HG03342 (cell line): ENCODE data around the gene KLHL30.
A peak's percentile ranks its signal among the peaks of the same experiment; 100 is the strongest.
"Not testable (repeated sequence)": the region's sequence is repeated elsewhere in the genome, so short reads cannot be mapped to it uniquely, and the experiment has no call there.

ENCODE experiments used
- ATAC-seq: cut with Tn5 transposase; IDR thresholded peaks from one replicate; pipeline ENCODE4 v1.9.1; 2021; ENCODE audit warnings: mild to moderate bottlenecking, moderate library complexity; ENCODE audit not compliant: unreplicated experiment

The KLHL30 gene

DNA sequence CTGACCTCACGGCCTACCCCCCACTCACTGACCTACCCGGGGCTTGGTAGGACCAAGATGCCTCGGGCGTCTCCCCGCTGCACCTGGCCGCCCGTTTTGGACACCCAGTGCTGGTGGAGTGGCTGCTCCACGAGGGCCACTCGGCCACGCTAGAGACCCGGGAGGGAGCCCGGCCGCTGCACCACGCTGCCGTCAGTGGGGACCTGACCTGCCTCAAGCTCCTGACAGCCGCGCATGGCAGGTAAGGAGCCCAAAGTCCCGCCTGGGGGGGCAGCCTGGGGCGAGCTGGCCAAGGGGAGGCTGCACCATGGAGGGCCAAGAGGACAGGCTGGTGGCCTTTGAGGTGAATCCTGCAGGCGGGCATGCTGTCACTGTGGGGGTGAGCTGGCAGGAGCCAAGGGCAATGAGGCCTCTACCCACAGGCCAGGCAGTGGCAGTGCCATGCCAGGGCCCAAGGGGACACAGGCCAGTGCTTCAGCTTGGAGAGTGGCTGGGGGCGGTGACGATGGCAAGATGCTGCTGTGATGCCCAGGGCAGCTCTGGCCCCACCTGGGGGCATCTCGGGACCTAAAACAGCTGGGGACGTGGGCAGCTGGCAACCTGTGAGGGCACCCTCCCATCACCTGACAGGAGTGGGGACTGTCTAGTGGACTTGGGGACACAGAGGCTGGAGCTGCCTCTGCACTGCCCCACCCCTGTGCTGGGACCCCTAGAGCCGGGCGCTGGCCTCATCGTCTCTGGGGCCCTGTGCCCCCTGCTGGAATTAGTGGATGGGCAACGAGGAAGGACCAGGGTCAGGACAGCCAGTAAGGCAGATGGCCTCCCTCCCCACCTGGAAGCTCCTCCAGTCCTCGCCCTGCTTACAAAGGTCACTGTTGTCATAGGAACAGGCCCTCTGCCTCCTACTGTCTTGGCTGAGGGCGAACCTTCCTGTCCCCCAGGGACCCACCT lies 36.3 kb upstream of the KLHL30 start:
- ATAC-seq, result no peak

DNA sequence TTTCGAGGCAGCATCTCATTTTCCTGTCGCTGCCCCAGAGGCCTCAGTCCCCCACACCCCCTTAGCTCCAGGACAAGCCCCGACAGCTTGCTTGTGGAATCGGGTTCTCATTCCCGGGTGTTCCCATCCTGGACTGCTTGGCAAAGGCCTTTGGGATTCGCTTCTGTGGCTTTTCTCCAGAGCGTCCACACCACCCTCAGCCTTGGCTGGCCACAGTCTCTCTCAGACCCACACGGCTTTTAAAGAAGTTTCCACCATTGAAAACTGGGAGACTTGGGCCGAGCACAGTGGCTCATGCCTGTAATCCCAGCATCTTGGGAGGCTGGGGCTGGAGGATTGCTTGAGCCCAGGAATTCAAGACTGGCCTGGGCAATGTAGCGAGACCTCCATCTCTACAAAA lies 35.6 kb upstream of the KLHL30 start:
- no peak for ATAC-seq

DNA sequence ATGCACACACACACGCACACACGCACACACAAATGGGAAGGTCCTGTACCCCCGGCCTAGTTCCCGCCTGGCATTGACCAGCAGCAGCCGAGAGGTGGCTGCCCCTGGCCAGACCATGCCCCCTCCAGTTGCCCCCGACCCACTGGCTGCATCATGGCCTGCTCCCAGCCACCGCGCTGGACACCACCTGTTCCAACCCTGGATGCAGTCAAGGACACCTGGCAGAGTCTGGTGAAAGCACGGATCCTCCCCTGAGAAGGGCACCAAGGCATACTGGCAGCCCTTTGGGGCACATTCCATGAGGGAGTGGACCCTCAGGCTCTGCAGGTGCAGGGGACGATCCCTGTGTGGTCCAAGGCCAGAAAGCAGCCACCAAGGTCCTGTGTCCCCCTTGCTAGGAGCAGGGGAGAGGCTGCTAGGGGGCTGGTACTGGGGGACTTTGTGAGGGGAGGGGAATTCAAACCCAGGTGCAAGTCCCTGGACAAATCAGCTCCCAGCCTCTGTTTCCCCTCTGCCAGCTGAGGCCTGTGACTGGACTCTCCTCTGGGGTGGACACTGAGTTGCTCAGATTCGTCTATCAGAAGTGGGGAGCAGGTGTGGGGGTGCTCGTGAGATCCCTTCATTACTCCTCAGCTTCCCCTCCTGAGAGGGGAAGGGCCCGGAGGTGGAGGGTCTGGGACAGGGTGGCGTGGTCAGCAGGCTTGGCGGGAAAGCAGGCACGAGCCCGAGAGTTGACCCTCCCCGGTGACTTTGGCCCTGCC lies 34.8 kb upstream of the KLHL30 start:
- no peak for ATAC-seq

DNA sequence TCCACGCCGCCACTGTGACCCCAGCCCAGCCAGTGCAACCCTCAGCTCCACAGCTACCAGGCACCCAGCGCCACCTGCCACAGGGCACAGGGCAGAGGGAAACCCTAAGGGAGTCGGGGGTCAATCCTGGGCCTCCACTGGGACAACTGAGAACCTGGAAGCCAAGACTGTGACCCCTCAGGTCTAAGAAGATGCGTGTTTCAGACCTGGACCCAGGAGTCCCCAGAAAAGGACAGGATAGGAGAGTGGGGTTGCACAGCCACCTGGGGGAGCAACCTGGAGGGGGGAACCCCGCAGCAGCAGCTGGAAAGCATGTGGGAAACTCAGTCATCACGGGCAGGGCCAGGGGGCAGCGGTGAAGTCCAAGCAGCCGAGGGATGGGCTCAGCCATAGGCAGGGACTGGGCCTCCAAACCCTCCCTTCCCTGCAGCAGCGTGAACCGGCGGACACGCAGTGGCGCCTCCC lies 34.2 kb upstream of the KLHL30 start:
- ATAC-seq, result no peak

DNA sequence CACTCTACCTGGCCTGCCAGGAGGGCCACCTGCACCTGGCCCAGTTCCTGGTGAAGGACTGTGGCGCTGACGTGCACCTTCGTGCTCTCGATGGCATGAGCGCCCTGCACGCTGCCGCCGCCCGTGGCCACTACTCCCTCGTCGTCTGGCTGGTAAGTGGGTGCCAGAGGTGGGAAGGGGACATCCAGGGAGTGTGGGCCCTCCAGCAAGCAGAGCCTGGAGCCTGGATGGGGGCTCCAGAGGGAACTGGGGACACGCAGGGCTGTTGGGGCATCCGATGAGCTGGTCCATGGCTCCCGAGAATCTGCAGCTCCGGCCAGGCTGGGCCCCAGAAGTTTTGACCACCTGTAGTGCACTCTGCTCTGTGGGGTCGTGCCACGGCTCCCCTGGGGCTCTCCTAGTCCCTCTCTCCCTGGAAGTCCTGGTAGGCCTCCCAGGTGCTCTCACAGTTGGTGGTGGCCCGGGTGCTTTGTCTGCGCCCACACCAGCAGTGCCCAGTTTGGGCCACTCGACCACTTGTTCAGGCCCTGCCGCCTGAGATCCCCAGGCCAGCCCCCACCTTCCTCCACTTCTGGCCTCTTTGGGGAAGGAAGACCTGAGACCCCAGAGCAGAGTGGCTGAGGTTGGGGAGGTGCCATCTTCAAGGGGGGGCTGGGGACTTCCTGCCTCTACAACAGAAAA lies 33.6 kb upstream of the KLHL30 start:
- no peak for ATAC-seq

DNA sequence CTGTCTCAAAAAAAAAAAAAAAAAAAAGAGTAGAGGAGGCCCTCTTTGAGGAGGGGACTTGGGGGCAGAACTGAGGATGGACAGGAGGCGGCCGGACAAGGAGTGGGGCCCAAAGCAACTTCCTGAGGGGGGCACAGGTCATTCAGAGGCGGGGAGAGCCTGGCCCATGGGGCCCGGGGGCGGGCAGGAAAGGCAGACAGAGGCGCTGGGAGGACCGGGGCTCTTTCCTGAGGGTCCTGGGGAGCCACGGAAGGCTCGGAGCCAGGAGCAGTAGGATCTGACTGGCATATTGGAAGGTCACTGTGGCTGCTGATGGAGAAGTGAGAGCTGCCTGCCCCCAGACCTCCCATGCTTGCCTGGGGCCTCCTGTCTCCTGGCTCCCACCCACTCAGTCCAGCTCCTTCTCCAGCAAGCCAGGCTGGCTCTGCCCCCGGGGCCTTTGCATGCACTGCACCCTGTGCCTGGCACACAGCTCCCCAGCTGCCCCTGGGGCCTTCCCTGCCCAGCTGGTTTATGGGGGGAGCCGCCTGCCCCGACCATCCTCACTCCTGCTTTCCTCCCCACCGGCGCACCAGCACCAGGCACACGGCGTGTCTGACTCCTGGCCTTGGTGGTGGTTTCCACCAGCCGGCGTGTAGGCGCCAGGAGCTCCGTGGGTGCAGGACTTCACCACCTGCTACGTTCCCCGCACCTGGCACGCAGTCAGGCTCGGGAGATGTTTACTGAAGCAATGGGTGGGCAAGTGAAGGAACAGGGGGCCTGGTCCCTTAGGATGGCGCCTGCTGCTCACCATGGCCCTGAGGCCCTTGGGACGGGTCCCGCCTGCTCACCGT lies 32.7 kb upstream of the KLHL30 start:
- ATAC-seq, result no peak

DNA sequence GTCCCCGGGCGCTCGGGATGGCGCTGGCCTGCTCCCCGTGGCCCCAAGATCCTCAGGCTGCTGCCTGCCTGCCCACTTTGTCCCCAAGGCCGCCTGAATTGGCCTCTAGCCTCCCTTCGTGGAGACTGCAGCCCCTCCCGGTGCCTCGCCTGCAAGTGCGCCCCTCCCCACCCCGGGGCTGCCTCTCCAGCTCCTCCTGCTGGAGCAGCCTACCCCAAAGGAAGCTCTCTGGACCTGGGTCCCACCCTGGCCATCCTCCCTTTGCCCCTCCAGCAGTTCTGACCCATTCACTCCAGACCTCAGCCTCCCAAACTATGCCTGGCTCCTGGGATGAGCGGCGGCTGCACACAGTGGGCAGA lies 32.1 kb upstream of the KLHL30 start:
- no peak for ATAC-seq

DNA sequence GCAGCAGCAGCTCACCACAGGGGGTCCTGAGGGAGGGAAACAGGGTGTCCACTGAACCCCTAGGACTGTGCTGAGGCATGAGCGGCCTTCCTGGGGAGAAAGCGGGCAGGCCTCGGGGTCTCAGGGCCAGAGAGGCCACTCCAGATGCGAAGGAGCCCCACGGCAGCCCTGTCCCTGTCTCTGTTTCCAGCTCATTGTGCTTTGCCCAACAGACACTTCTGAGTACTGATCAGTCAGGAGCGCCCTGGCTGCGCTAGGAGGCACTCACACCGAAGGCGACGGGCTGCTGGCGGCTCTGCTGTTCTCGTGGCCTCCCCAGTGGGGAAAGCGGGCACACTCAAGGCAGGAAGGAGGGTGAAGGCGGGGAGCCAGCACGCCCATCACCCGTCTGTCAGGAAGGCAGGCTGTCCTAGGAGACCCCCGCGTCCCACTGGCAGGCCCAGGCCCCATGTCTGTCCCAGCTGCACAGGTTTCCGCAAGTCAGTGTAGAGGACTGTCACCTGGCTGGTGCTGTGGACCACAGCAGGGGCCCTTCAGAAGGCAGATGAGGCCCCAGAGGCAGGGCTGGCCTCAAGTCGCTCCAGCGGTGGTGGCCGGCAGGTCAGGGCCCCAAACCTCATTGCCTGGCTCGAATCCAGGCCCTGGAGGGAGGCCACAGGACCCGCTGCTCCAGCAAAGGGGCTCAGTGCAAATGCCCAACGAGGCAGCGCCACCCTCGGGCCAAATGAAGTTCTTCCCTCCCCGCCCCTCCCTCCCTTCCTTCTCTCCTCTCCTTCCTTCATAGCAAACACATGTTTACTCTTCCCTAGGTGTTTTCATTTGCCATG lies 31.6 kb upstream of the KLHL30 start:
- ATAC-seq, result peak; percentile 27

DNA sequence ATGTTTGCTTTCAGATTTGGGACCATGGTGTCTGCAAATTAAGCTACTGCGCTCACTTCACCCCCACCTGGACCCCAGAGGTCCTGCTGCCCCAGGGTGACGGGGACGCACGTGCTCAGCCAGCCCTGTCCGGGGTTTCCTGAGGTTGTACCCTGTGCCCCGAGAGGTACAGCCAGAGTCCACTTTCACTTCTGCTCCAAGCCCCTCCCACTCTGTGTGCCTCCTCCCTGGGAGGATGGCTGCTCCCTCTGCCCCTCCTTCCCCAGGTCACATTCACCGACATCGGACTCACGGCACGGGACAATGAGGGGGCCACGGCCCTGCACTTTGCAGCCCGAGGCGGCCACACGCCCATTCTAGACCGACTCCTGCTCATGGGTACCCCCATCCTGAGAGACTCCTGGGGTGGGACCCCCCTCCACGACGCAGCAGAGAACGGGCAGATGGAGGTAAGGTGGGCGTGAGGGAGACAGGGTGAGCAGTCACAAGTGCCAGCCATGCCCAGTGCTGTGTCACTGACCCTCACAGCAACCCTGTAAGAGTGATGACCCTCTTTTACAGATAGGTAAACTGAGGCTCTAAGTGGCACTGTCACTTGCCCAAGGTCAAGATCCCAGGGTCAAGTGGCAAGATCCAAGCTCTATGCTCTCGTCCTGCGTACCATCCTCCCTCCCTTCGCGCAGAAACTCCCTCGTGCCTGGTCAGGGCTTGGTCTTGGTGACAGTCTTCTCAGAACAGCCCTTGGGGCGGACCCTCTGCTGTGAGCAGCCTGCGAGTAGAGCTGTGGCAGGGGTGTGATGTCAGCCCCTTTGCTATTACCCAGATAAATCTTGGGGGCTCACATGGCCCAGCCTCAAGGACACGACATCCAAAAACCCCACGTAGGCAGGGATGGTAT lies 30.7 kb upstream of the KLHL30 start:
- ATAC-seq, result peak; percentile 77

DNA sequence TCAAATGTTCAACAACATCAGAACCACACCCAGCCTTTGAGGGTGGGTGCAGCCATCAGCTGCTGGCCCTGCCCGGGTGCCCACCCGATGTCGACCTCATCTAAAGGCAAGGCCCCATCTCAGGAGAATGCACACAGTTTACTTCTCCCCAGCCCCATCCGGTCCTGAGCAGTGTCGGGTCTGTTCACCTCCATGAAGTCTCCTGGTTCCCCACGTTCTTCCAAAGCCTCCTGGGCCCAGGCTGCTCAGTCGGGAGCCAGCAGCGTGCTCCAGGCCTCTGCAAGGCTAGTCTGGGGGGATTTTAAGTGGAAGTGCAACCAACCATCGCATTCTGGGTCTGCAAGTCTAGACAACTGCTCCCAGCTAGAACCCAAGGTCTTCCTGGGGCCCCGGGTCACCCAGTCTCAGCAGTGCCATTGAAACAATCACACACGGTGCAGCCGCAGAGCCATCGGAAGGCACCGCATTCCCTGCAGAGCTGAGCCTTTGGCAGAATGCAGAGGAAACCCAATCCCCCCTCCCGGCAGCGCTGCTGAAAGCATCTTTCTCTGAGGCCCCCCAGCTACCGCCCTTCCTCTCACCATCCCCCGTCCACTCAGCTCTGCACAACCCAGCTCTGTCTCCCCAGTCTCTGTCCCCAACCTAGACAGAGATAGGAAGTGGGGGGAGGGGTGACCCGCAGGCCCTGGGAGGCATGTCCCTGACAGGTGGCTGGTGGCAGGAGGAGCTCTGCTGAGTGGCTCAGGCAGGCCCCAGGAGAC lies 29.9 kb upstream of the KLHL30 start:
- ATAC-seq, result peak; percentile 51

DNA sequence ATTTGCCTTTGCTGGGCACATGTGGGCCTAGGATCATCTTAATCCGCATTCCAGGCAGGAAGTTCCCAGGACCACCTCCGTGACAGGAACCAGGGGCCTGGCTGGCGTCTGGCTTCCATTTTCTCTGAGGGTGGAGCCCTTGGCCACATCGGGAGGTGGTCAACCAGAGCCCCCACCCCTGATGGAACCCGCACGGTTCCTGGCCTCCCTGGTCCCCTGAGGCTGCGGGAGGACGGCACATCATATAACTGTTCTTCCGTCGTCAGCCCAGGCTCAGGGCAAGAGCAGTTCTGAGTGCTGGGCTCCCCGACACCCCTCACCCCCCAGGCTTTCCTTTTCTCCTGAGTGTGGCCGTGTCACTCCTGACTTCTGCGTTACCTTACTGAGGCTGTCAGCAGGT lies 24.9 kb upstream of the KLHL30 start:
- no peak for ATAC-seq

DNA sequence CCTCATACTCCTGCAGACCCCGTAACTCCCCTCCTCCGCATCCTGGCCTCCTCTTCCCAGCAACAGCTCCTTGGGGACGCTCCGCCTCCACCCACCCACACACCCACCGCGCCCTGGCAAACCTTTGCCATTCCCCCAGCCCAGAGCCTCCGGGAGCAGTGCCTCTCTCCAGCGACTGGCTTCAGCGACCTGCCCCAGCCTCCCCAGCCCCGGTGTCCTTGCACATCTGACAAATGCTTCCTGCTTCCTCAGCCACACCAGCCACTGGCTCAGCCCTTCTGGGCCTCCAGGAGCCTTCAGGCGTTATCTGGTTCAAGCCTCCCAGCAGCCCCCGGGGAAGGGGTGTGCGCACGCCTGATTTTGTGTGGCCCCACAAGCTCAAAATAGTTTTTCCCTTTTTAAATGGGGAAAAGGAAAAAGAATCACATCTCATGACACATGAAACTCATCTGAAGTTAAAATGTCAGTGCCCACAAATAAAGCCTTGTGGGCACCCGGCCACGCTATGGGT lies 24.1 kb upstream of the KLHL30 start:
- ATAC-seq, result no peak

DNA sequence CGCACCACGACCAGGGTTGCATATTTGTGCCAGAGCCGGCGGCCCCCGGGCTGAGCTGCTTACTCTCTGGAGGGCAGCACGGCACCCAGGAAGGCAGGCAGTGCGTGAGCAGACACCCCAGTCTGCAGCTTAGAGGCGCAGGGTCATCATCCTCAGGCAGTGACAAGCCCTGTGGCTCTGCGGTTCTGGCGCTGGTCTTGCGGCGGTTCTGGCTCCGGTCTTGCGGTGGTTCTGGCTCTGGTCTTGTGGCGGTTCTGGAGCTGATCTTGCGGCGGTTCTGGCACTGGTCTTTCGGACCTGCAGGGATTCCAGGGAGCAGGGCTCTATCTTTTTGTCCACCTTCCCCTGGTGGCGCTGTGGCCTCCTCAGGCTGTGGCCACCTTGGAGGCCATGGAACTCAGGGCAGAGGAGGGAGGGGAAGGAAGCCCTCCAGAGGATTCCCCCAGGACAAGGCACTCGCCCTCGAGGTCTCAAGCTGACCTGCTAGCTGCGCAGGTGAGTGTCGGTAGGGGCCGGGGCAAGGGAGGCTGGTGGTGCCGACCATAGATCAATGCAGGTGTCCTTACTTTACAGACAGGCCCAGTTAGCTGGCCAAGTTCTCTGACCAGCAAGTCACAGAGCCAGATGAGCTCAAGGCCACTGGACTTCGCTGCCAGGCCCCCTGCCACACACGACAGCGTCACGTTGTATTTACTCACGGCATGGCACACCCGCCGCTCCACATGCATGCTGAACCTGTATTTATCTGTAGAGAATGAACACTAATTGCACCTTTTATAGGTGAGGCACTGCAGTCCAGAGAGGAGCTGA lies 23.4 kb upstream of the KLHL30 start:
- no peak for ATAC-seq

DNA sequence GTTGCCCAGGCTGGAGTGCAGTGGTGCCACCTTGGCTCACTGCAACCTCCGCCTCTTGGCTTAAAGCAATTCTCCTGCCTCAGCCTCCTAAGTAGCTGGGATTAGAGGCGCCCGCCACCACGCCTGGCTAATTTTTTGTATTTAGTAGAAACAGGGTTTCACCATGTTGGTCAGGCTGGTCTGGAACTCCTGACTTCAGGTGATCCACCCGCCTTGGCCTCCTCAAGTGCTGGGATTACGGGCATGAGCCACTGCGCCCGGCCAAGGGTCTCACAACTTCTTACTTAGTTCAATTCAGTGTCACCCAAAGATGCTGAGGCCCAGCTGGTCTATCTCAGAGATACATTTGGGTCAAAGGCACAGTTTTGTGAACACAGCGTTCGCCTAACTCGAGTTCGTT lies 22.8 kb upstream of the KLHL30 start:
- ATAC-seq, result not testable (repeated sequence)

DNA sequence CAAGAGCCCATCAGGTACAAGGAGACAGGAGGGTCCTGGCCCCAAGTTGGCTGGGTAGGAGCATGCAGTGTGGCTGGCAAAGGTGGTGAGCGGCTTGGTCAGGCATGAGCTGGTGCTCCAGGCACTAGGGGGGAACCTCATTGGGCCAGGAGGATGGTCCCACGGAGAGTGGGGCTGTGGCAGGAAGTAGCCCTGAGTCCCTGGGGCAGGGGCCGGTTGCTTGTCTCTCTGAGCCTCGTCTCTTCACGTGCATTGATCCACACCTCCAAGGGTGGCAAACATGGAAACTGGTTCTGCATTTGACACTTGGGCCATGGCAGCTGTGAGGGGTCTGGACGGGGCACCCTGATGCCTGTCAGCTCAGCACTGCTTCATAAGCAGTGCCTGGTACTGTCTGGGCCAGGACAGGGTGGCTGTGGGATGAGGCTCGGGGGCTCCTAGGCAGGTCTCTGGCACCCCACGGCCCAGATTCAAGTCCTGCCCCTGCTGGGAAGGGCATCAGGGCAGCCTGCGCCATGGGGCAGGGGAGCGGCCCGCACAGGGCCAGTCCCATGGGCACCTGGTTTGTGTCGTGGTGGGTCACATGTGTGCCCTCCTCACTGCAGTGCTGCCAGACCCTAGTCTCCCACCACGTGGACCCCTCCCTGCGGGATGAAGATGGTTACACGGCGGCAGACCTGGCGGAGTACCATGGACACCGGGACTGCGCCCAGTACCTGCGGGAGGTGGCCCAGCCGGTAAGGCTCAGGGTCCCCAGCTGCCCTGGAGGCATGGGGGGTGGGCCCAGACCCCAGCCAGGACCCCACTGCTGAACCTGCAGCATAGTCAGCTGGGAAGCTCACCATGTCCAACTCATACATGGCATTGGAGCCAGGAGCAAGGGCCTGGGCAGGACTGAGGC lies 21.9 kb upstream of the KLHL30 start:
- no peak for ATAC-seq
